IPS-NIHi11 (cell line): ENCODE data around the gene PHACTR3.

ENCODE experiments used
- DNase-seq: peaks from one replicate; pipeline ENCODE4 v3.0.0; 2012; ENCODE audit warnings: mixed read lengths, low spot score

The PHACTR3 gene

DNA sequence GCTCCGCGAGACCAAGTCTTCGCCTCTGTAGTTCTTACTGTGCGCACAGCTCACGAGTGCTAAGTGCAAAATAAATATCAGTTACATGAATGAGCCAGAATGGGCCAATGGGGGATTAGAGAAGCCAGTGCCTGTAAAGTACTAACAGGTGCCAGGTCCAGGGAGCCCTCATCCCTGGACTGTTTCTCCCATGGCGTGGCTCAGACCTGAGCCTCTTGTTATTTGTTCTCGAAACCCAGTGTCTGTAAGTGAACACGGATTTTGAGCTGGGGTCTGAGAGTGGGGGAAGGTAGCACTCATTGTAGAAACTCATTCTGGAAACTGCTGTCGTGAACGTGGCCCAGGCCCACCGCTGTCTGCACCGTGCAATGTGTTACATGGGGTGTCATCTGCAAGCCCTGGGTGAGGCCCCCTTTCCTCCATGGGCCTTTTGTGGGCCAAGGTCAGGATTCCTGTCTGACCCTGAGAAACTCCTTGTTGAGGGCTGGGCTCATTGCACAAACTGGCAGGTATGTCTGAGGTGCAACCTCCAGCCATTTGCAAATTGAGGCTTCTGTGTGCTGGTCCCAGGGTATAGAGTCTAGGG, 174.4 kb downstream of the PHACTR3 start:
- DNase-seq = no peak

DNA sequence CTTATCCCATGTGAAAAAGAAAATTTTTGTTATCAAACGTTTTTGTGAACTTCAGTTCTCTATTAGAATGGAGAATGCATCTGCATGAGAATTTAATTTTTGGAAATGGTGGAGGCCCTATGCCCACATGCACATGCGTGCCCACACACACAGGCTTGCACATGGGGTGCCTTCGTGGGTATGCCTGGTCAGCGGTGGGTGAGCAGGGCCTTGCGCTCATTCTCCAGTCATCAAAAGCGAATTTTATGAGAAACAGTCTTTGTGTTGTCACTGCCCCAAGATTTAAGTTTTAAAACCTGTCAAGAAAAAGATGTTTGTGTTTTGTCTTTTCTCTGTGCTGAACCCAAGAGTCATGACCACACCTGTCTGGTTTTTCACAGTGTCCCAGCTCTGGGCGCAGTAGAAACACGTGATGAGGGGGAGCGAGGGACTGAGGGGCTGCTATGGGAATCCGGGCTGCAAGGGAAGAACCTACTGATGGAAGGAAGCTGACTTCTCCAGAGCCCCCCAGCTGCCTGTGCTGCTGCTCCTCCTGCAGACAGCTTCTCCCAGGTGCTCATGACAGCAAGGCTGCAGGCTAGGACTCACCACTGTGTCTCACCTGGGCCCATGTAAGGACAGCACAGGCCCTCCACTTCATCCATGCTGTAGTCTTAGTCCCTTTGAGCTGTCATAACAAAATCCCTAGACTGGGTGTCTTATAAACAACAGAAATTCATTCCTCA, 175.5 kb downstream of the PHACTR3 start:
- no peak for DNase-seq

DNA sequence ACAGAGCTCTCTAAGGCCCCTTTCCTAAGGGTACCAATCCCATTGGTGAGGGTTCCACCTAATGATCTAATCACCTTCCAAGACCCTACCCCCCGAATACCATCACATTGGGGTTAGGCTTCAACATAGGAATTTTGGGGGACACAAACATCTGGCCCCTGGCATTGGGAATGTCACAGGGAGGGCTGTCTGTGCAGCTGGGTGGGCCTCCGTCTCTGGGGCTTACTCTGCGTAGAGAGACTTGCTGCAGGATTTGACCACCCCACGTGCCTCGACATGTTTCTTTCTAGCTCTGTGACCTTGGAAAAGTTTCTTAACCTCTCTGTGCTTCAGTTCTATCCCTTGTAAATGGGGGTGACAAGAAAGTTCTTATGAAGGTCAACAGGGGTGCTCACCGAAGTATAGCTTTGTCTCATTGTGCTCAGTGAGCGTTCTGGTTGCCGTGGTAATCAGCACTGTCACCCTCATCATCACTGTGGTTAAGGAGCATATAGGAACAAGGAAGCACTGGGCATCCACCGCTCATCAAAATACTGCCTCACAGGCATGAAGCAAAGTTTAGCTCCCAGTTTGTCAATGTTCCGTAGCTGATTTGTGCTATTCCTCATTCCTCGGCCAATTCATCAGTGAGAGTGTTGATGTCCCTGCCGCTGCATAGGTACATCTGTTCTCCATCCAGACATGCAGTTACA, 176.3 kb downstream of the PHACTR3 start:
- no peak for DNase-seq

DNA sequence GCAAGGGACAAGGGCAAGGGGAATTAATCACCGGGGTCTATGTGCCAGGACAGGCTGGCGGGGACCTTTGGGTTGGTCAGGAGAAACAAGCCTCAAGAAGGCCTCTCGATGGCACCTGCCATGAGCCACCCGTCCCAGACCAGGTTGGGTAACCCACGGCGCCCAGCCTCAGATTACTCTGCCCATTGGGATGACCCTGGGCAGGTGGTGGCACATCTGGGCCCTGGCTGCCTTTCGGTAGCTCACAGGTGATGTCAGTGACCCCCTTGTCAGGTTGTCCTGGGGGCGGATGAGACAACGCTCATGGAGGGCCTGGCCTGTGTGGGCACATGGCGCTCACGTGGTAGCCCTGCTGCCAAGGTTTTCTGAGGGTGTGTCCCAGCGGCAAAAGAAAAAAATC, 176.9 kb downstream of the PHACTR3 start:
- no peak for DNase-seq

DNA sequence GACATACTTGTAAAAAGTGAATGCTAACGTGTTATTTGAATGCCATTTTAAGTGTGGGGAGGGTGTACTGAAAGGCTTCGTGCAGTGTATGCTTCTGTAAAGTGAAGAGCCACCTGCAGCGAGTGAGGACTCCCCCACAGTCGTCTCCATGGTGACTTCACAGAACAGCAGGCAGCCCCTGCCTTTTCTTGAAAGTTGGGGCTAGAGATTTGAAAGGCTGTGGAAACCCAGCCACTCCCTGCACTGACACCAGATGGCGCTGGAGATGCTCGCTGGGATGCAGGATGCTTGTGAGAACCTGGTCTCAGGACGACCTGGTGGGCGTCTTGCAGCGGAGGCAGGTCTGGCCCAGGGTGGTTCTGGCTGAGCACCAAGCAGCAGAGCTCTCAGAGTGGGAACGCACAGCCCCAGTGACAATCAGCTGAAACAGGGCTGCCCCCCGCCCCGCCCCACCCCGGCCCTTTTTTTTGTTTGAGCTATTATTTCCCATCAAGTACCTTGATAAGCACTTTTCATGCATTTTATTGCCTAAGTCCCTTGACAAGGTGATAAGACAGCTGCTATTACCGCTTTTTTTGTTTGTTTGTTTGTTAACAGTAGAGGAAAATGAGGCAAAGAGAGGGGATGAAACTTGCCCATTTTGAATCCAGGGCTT, 178.8 kb downstream of the PHACTR3 start:
- peak; percentile 87 for DNase-seq

DNA sequence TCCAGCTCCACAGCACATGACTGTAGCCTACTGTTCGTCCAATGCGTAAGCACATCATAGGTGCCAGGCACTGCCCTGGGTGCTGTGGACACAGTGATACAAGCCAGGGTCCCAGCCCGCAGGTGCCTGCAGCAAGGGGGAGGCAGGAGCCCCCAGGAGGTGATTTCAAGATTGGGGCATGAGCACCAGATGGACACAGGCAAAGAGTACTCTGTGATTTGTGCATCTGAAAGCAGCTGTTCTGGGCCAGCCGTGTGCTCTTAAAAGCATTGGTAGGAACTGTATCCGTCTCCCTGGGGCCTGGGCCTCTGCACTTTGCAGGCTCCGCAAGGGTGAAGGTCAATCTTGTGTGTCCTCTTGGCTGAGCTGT, 179.3 kb downstream of the PHACTR3 start:
- DNase-seq = no peak

DNA sequence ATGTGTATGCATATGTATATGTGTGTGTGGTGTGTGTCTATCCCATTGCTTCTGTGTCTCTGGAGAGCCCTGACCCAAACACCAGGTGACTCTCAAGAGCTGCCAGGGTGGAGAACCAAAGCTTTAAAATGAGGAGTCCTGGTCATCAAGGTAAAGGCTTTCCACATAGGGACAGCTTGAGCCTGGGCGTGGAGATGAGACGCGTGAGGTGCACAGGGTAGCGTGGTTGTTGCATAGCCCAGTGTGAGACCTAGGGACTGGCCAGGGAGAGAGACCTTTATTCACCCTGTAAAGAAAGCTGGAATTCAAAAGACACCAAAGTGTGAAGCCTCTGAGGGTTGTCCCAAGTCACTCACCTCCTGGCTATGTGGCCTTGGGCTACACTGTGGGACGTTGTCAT, 180.0 kb downstream of the PHACTR3 start:
- no peak for DNase-seq

DNA sequence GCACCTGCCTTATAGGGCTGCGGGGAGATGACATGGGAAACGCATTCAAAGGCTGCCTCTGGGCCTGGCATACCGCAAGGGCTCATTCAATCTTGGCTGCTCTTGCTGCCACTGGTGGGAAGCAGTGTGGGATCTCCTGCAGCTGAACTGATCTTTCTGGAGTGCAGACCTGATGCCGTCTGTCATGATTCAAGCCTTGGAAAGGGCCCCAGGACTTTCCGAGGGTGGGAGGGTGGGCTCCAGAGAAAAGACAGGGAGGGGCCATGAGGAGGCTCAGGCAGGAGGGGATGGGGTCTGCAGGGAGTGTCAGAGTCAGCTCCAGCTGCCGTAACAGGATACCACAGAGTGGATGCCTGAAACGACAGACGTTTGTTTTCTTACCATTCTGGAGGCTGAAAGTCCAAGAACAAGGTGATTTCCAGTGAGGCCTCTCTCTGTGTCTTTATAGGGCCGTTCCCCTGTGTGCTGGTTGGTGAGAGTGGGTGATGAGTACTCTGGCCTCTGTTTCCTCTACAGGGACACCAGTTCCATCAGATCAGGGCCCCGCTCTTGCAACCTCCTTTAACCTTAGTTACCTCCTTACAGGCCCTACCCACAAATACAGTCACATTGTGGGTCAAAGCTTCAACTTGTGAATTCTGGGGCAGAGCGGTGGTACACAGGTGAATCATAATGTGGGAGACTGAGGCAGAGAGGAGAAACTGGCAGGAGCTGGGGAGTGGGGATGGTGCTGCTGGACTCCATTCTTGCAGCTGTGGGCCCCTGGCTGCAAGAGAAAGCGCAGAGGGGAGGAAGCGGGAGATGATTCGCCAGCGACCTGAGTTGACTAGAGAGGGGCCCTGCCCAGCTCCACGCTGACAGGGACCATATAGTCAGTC, 180.7 kb downstream of the PHACTR3 start:
- no peak for DNase-seq

DNA sequence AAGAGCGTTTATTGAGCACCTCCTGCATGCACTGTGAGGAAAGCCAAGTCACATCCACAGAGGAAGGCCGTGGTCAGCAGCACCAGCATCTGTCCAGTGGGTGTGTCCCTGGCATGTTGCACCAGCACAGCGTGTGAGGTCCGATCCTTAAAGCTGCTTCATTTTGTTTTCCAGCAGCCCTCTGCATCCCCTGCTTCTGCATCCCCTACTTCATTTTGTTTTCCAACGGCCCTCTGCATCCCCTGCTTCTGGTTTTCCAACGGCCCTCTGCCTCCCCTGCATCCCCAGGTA, 181.3 kb downstream of the PHACTR3 start:
- DNase-seq = no peak

DNA sequence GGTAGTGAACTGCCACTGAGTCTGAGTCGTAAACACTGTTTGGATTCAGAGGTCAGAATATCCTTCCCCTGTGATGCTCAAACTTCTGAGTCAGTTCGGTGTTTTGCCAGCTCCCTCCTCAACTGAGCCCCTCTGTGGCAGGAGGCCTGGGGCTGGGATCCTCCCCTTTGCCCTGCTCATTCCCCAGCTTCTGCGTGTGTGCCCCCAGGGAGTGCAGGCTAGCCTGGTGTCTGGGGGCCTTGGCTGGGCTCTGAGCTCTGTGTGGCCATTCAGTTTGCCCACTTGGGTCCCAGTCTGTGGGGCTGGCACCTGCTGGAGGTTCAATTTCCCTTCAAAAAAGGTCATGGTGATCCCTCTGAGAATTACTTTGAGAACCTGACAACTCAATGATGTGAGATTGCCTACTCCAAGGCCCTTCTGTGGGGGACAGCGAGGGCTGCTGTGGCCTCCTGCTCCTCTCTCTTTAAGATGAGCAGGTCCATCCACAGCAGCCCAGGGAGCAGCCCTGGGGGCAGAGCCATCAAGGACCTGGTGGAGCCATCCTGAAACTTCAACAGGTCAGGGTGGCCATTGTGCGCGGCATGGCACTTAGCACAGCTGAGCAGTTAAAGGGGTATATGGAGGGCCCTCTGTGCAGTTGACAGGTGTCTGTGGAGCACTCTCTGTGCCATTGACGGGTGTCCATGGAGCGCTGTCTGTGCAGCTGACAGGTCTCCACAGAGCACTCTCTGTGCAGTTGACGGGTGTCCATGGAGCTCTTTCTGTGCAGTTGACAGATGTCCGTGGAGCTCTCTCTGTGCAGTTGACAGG, 181.9 kb downstream of the PHACTR3 start:
- no peak for DNase-seq

DNA sequence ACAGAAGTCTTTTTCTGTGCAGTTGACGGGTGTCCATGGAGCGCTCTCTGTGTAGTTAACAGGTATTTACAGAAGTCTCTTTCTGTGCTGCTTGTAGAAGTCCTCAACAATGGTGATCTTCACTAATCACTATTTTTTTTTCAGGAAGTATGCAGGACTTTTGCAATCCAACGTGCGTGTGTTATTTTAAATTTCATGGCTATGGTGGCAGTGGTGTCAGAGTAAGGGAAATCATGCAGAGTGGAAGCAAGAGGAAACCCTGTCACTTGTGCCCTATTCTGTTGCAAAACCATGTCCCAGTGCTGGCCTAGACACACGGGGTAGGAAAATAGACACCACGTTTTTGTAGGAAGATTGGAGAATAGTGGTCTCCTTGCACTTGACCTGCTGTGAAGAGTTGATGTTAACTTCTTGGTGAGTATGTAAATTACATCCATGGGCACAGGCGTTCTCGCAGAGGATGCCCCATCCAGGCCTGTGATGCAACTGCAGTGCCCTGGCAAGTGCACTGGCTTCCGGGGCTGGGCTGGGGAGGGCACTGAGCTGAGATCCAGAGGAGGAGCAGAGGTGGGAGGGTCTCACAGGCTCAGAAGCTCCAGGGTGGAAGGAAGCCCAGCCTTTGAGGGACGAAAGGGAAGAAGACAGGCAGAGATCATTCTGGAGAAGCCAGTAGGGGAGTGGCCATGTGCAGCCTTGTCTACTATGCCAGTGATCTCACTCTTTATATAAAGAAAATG, 182.6 kb downstream of the PHACTR3 start:
- no peak for DNase-seq

DNA sequence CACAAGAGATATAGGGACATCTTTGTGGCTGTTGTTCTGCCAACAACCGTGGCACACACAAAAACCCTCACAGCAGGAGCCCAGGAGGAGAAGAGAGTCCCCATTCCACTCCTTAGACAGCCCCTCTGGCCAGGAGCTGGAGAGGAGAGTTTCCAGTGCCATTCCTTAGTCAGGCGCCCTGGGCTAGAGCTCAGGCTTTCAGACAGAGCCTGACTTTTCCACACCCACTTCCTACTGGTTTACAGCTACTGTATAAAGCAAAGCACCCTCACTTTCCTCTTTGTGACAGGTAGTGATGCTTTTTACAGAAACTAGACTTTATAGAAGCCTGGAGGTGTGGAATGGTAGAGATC, 183.2 kb downstream of the PHACTR3 start:
- no peak for DNase-seq

DNA sequence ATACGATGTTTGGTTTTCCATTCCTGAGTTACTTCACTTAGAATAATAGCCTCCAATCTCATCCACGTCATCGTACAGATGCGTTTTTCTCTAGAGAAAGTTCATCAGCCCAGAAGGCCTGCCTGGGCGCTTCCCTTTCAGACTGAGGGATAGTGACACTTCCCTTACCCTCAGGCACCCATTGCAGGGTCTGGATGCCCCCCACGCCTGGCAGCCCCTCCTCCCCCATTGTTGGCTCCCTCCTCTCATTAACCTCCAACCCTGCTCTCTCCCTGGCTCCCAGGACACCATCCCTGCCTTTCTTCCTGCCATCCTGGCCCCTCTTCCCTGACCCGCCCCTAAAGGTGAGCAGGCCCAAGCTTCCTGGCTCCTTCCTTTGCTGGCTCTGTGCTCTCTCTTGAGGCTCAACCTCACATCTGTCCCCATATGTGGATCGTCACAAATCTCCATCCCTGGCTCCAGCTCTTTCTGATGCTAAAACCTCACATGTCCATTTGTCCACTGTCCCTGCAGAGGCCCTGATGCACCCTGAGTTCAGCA, 183.9 kb downstream of the PHACTR3 start:
- no peak for DNase-seq

DNA sequence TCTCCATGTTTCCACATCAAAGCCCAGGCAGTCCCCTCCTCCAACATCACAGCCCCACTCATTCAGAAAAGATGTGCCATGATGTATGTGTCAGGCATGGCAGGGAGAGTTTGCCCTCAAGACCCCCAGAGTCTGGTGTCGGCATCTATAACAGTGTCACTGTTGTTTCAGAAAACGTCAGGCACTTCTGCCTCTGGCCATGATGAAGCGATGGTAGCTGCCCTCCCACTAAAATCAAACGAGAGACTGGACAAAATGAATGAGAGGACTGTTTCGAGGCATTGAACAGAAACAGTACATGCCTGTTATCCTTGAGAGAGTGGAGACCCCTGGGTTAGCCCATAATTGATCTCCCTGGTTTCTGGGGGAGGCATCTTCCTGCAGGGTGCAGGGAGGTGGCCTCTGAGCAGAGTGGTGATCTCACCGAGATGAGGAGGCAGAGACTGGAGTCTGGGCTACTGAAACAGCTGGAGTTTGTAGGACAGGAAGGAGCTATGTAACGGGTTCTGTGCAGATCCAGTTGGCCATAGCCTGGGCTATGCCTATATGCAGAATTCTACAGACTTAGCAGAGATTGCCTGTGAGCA, 184.6 kb downstream of the PHACTR3 start:
- DNase-seq = no peak

DNA sequence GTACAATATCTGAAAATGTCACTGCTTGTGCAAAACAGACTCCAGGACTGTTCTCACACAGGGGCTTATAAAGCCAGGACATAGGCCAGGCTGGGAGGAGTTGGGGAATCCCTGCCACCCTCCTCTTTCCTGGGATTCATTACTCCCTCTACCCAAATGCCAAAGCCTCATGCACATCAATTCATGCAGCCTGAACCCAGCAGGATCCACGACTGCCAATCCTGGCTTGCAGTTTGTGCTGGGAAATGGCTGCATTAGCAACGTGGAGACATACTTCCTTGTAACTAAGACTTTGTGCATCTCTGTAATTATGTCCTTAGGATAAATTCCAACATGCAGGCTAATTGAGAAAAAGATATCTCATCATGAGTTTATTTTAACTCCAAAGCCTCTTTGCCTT, 185.3 kb downstream of the PHACTR3 start:
- DNase-seq = no peak

DNA sequence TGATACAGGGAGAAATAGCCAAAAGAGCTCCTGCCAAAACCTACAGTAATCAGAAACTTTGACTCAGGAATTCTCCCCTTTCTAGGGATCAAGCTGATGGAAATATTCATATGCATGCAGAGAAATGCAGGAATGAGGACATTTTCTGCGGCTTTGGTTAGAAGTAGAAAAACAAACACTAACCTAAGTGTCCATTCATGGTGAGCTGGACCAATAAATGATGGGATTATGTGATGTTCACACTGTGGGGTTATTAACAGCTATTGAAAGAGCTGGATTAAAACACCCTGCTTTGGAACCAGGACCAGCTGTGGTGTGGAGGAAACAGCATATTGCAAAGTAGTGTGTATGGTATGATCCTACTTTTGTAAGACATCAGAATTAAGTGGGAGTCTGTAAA, 186.0 kb downstream of the PHACTR3 start:
- no peak for DNase-seq

DNA sequence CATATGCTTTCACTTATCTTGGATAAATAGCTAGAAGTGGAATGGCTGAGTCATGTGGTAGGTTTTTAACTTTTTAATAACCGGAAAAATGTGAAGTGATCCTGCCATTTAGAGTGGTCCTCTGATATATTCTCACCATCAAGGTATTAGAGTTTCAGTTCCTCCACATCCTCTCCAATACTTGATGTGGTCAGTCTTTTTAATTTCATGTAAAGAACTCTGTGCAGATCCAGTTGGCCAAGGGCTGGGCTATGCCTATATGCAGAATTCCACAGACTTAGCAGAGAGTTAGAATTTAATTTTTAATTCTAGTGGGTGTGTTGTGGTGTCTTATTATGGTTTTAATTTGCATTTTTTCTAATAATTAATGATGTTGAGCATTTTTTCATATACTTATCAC, 188.0 kb downstream of the PHACTR3 start:
- DNase-seq = no peak

DNA sequence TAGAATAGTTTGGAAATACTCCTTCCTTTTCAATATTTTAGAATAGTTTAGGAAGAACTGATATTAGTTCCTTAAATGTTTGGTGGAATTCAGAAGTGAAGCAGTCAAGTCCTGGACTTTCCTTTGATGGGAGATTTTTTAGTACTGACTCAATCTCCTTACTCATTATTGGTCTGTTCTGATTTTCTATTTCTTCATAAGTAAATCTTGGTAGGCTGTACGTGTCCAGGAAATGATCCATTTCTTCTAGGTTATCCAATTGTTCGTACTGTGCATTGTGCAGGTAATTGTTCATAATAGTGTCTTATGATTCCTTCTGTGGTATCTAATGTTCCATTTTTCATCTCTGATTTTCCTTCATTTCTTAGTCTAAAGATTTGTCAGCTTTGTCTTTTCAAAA, 190.2 kb downstream of the PHACTR3 start:
- DNase-seq = no peak

DNA sequence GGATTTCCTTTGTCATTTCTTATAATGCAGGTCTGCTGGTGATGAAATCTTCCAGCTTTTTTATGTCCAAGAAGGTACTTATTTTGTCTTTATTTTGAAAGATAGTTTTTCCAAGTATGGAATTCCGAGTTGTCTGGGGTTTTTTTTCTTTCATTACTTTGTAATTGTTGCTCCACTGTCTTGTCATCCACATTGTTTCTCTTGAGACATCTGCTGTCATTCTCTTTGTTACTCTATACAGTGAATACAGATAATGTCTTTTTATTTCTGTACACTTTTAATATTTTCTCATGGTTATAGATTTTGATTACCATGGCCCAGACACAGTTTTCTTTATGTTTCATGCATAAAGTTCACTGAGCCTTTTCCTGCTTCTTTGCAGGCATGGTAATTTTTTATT, 196.0 kb downstream of the PHACTR3 start:
- DNase-seq = no peak

DNA sequence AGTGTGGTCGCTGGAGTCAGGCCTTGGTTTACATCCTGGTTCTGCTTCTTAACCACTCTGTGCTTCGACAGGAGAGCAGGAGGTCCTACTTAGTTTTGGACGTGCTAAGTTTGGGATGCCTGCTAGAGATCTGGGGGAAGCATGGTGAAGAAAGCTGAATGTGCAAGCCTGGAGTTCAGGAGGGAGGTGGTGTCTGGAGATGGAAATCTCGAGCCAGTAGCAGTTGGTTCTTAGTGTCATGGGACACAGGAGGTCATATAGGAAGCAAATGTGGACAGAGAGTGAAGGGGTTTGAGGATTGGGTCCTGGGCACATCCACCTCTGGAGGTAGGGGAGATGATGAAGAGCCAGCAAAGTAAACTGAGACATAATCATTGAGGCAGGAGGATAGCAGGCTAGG, 197.7 kb downstream of the PHACTR3 start:
- DNase-seq = no peak
